ENCODE results near the gene SMC1B. TPM values are rescaled to one million over a fixed set of nuclear protein-coding genes. Genes with fewer than 3 reads are reported as not detected.

Gene SMC1B
- total and polyA plus RNA-seq, 9 of the 15 experiments (the other 6 are each of a cell fraction or from before 2014, with no cell fraction given): 0.03 TPM; not detected in 8

GRCh38 chr22:45331486-45331885 is 81.9 kb downstream of the SMC1B start (continued):
- TF ChIP-seq MTA1 (IDR thresholded peaks at IDR 0.05; ENCODE audit: borderline replicate concordance) (no peak), ZNF830 (CRISPR knock-in tag; IDR thresholded peaks at IDR 0.05) (no peak), JUNB (CRISPR knock-in tag; conservative IDR thresholded peaks at IDR 0.05) (no peak), PRMT5 (CRISPR knock-in tag; IDR thresholded peaks at IDR 0.05) (no peak)

DNA sequence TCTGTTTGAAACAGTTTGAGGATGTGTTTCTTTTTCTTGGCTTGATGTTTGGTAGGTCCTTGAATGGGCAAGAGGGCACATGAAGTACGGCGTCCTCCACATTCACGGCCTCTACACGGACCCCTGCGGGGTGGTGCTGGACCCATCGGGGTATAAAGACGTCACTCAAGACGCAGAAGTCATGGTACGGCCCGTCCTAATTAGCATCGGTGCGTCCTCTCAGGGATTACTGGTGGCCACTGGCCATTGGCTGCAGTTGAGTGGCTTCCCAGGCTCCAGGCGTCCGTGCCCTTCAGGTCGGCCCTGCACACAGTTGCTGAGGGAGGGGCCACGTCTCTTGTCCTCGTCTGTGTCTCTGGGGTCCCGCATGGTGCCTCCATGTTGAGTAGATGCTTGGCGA is 82.9 kb downstream of the SMC1B start:
- in situ Hi-C loops (cut with MboI) (no loop called here), intact Hi-C loops (cut with micrococcal nuclease) (no loop called here)
- FAIRE-seq (no peak), DNase-seq (ENCODE audit: extremely low read depth in 1 of 4, low spot score in 3 of 4) (no peak), ATAC-seq (no peak)
- Histone ChIP-seq H3K79me2 (ENCODE audit: control insufficient read depth, insufficient read depth, low read length) (no peaks in the 10 kb centered on the region; the same call in 2 of the 3 replicates), H4K20me1 (replicated peaks; ENCODE audit: control insufficient read depth, insufficient read depth, low read length) (peaks cover 3% of the 10 kb centered on the region; the same call in 1 of the 2 replicates), H3K4me1 (replicated peaks in 1 of 2; ENCODE audit: control insufficient read depth in 2 of 2, insufficient read depth in 2 of 2, low read length in 2 of 2) (no peaks in the 10 kb centered on the region), H3K4me3 (no peak overlapping the region), H2AFZ (ENCODE audit: low read depth, low read length) (no peak overlapping the region), H3K27ac (ENCODE audit: extremely low read depth, low read depth, low read length) (no peak overlapping the region), H3K9me3 (replicated peaks; ENCODE audit: control insufficient read depth, insufficient read depth, low read depth, low read length) (no peaks in the 10 kb centered on the region), H3K4me2 (ENCODE audit: insufficient read depth, low read length) (no peak overlapping the region), H3K9ac (ENCODE audit: insufficient read depth in 1 of 2, low read depth in 2 of 2, low read length in 2 of 2) (no peak overlapping the region), H3K27me3 (ENCODE audit: control insufficient read depth in 2 of 2, insufficient read depth in 2 of 2, low read length in 2 of 2) (no peaks in the 10 kb centered on the region), H3K36me3 (ENCODE audit: control insufficient read depth, insufficient read depth, low read length) (peaks cover 79% of the 10 kb centered on the region; the same call in 2 of the 3 replicates), H3K9me1 (ENCODE audit: control insufficient read depth, insufficient read depth, low read length) (no peaks in the 10 kb centered on the region)
- CTCF ChIA-PET (ENCODE audit: low intra/inter-chr PET ratio): no interaction called here
- 97% methylated on average over 15 of the region's 19 CpGs for WGBS (ENCODE audit: insufficient coverage, low coverage, missing lambda C conversion rate)
- no TSS peak for BruUV-seq (replicated peaks)
- POLR2A ChIA-PET: no interaction called here
- no peak for TF ChIP-seq ELF2 (CRISPR knock-in tag; IDR thresholded peaks at IDR 0.05)
- no peak for TF ChIP-seq ZBTB34 (CRISPR knock-in tag; IDR thresholded peaks at IDR 0.05)
- no peak for TF ChIP-seq HINFP (tag; conservative IDR thresholded peaks at IDR 0.05; ENCODE audit: low read depth)
- TF ChIP-seq FUS (optimal IDR thresholded peaks at IDR 0.05; ENCODE audit: low read depth, low read length): no peak
- no peak for TF ChIP-seq ARID4B (CRISPR knock-in tag; IDR thresholded peaks at IDR 0.05)
- no peak for TF ChIP-seq ZBTB12 (CRISPR knock-in tag; IDR thresholded peaks at IDR 0.05)
- no peak for TF ChIP-seq HLTF (IDR thresholded peaks at IDR 0.05)
- no peak for TF ChIP-seq USF1 (CRISPR knock-in tag; IDR thresholded peaks at IDR 0.05)
- no peak for TF ChIP-seq TARDBP (IDR thresholded peaks at IDR 0.05)
- TF ChIP-seq NFRKB (IDR thresholded peaks at IDR 0.05; ENCODE audit: low read depth): no peak

Data from K562 (cell line).